ENCODE results near the gene SERPINA9.

Gene SERPINA9

DNA sequence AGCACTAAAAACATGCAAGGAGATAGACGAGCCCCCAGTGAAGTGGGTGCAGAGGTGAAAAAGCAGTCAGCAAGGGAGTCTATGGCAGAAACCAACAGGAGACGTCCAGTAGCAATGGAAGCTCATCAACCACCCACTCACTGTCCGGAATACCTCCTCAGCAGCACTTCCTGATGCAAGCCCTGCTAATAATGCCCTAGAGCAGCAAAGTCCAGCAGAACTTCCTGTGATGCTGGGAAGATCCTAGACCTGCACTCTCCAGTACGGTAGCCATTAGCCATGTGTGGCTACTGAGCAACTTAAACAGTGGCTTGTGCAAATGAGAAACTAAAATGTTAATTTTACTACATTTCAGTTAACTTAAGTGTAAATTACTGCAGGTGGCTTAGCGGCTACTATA lies 11.0 kb downstream of the SERPINA9 start:
- H3K27ac ChIP-seq (ENCODE audit: low read depth in 2 of 2, low read length in 2 of 2), result no peak overlapping the region
- no peak overlapping the region for H3K4me3 ChIP-seq (ENCODE audit: low read length in 2 of 2)
- no peaks in the 10 kb centered on the region for H3K4me1 ChIP-seq (ENCODE audit: control insufficient read depth in 2 of 2, insufficient read depth in 2 of 2, low read length in 2 of 2)
- no peaks in the 10 kb centered on the region for H3K27me3 ChIP-seq (ENCODE audit: control insufficient read depth in 2 of 2, insufficient read depth in 2 of 2, low read length in 2 of 2)
- no peak overlapping the region for H3K9ac ChIP-seq (ENCODE audit: low read depth in 1 of 2, low read length in 2 of 2)
- no peaks in the 10 kb centered on the region for H3K36me3 ChIP-seq (ENCODE audit: control insufficient read depth in 2 of 2, insufficient read depth in 2 of 2, low read length in 2 of 2)
- H3K9me3 ChIP-seq (ENCODE audit: control insufficient read depth in 2 of 2, low read length in 2 of 2), result peaks cover 0 to 4% of the 10 kb centered on the region in 2 donors

DNA sequence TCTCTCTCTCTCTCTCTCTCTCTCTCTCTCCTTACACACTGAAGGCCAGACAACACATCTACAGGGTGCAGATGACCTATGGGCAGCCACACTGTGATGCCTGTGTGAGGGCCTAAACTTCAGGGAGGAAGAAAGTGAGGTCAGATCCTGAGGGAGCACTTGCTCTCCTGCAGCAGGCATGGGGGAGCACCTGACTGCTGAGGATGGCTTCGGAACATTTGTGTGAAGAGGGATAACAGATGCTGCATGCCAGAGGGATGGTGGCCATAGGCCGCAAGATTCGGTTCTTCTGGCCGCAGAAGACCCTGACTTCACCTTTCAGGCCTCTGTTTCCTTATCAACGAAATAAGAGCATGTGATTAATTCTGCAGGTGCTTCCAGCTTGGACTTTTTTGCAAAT lies 11.7 kb downstream of the SERPINA9 start:
- Histone ChIP-seq H3K4me1 (ENCODE audit: control insufficient read depth in 2 of 2, insufficient read depth in 2 of 2, low read length in 2 of 2) (no peaks in the 10 kb centered on the region), H3K27me3 (ENCODE audit: control insufficient read depth in 2 of 2, insufficient read depth in 2 of 2, low read length in 2 of 2) (no peaks in the 10 kb centered on the region), H3K9ac (ENCODE audit: low read depth in 1 of 2, low read length in 2 of 2) (no peak overlapping the region), H3K27ac (ENCODE audit: low read depth in 2 of 2, low read length in 2 of 2) (no peak overlapping the region), H3K4me3 (ENCODE audit: low read length in 2 of 2) (no peak overlapping the region), H3K36me3 (ENCODE audit: control insufficient read depth in 2 of 2, insufficient read depth in 2 of 2, low read length in 2 of 2) (no peaks in the 10 kb centered on the region), H3K9me3 (ENCODE audit: control insufficient read depth in 2 of 2, low read length in 2 of 2) (peaks cover 0 to 4% of the 10 kb centered on the region in 2 donors)

DNA sequence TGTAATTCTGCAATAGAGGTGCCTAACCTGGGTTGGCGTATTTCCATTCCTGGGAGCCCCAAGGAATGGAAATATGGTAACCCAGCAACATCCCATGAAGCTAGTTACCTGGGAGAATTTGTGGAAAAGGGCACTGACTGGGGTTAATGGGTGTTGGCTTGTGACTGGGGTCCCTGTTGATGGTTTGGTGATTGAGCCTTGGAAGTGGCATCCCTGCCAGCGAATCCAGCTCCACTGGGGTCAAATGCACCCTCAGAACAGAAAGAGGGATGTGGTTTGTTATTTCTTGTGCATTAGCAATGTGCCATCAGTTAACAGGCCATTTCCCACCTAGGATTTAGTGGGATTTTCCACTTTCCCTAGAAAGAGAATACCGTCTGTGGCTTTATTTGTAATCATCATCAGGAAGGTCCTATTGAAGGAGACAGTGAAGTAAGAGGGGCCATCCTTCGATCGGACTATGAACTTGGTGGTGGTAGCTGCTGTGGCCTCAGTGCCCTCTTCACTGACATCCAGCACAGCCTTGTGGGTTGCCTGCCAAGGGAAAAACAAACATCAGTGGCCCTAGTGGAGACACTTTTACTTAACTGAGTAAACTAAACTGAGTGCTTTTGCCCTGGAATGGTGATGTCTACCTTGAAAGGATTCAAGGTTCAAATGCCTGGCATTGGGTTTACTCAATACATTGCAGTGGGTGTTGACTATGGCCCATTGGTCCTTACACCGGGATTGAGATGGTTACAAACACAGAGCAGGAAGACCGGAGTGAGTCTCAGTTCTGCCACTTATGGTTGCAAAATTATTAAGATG lies 13.0 kb downstream of the SERPINA9 start:
- Histone ChIP-seq H3K36me3 (ENCODE audit: control insufficient read depth in 2 of 2, insufficient read depth in 2 of 2, low read length in 2 of 2) (no peaks in the 10 kb centered on the region), H3K27me3 (ENCODE audit: control insufficient read depth in 2 of 2, insufficient read depth in 2 of 2, low read length in 2 of 2) (no peaks in the 10 kb centered on the region), H3K9me3 (ENCODE audit: control insufficient read depth in 2 of 2, low read length in 2 of 2) (peaks cover 0 to 4% of the 10 kb centered on the region in 2 donors), H3K4me1 (ENCODE audit: control insufficient read depth in 2 of 2, insufficient read depth in 2 of 2, low read length in 2 of 2) (no peaks in the 10 kb centered on the region), H3K4me3 (ENCODE audit: low read length in 2 of 2) (no peak overlapping the region), H3K27ac (ENCODE audit: low read depth in 2 of 2, low read length in 2 of 2) (no peak overlapping the region), H3K9ac (ENCODE audit: low read depth in 1 of 2, low read length in 2 of 2) (no peak overlapping the region)

DNA sequence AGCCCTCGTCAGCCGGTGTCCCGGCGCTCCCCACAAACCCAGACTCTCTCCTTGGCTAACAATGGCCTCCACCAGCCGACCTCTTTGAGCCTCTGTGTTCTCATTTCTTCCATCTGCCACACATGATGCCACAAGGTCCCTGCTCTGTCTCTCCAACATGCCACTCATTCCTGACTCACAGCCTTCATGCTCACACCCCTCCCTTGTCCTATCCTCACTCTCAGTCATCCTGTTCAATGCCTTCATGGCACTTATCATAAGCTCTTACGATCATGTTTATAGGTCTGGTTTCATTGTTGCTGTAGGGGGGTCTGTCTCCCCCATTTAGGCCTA lies 13.8 kb downstream of the SERPINA9 start:
- Histone ChIP-seq H3K4me3 (ENCODE audit: low read length in 2 of 2) (no peak overlapping the region), H3K27ac (ENCODE audit: low read depth in 2 of 2, low read length in 2 of 2) (no peak overlapping the region), H3K27me3 (ENCODE audit: control insufficient read depth in 2 of 2, insufficient read depth in 2 of 2, low read length in 2 of 2) (no peaks in the 10 kb centered on the region), H3K9me3 (ENCODE audit: control insufficient read depth in 2 of 2, low read length in 2 of 2) (peaks cover 0 to 4% of the 10 kb centered on the region in 2 donors), H3K36me3 (ENCODE audit: control insufficient read depth in 2 of 2, insufficient read depth in 2 of 2, low read length in 2 of 2) (no peaks in the 10 kb centered on the region), H3K9ac (ENCODE audit: low read depth in 1 of 2, low read length in 2 of 2) (no peak overlapping the region), H3K4me1 (ENCODE audit: control insufficient read depth in 2 of 2, insufficient read depth in 2 of 2, low read length in 2 of 2) (no peaks in the 10 kb centered on the region)

DNA sequence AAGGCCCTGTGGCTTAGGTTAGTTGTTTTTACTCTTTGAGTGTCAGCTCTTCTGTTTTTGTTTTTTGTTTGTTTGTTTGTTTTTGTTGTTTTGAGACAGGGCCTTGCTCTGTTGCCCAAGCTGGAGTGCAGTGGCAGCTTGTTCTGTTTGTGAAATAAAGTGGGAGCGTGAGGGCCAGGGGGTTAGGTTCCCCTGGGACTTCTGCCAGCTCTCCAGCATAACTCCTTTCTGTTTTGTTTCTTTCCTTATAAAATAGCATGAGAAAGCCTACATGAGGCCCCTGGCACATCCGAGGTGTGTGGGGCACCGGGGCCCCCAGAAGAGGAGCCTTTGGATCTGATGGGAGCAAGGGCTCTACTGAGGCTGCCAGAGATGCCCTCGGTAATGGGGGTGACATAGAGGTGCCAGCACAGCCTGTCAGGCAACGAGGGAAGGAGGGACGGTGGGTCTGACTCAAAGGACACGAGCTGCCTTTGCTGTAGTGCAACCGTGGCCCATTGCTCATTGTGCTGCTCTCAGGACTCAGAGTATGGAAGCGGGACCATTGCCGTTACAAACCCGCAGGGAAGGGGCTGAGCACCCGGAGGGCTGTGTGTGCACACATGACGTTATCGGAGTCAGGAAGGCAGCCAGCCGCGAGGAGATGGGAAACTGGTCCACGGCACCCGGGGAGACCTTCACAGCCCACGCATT lies 14.3 kb downstream of the SERPINA9 start:
- peaks cover 0 to 4% of the 10 kb centered on the region in 2 donors for H3K9me3 ChIP-seq (ENCODE audit: control insufficient read depth in 2 of 2, low read length in 2 of 2)

DNA sequence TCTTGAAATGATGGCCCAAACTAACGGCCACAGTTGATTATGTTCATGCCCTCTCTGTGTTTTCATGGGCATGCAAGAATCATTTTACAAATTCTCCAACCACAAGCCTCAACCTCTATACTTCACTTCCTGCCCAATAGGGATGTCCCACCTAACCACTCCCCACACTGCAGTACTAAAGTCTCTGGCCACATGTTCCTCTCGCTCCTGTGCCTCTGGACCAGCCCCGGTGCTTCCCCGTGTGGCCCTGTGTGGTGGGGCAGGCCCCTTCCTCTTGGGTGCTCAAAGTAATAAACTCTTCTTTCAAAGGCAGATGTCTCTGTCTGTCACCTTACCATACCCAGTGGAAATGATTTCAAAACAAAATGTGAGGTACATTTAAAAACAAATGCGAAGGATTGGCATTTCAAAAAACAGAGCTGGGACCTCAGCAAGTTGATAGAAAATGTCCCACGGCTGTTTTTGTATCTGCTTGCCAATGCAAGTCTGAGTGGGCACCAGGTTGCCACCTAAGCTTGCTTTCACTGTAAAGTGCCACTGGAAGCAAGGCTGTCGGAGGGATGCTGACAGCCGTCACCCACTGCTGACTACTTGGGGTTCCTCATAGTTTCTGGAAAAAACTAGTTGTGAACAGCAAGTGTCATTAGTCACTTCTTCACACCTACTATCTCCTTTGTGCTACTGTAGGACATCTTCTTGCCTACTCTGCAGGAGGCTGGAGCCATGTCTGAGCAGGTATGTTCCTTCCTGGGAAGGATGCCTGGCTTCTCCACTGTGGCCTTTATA lies 15.2 kb downstream of the SERPINA9 start:
- H3K4me1 ChIP-seq (ENCODE audit: control insufficient read depth in 2 of 2, insufficient read depth in 2 of 2, low read length in 2 of 2), result no peaks in the 10 kb centered on the region
- no peak overlapping the region for H3K9ac ChIP-seq (ENCODE audit: low read depth in 1 of 2, low read length in 2 of 2)
- H3K27me3 ChIP-seq (ENCODE audit: control insufficient read depth in 2 of 2, insufficient read depth in 2 of 2, low read length in 2 of 2), result no peaks in the 10 kb centered on the region
- no peak overlapping the region for H3K4me3 ChIP-seq (ENCODE audit: low read length in 2 of 2)
- H3K9me3 ChIP-seq (ENCODE audit: control insufficient read depth in 2 of 2, low read length in 2 of 2), result peaks cover 0 to 4% of the 10 kb centered on the region in 2 donors
- H3K36me3 ChIP-seq (ENCODE audit: control insufficient read depth in 2 of 2, insufficient read depth in 2 of 2, low read length in 2 of 2), result no peaks in the 10 kb centered on the region
- no peak overlapping the region for H3K27ac ChIP-seq (ENCODE audit: low read depth in 2 of 2, low read length in 2 of 2)

More for the DNA sequence above, 14.3 kb downstream of the SERPINA9 start:
- no peak overlapping the region for H3K9ac ChIP-seq (ENCODE audit: low read depth in 1 of 2, low read length in 2 of 2)
- no peaks in the 10 kb centered on the region for H3K4me1 ChIP-seq (ENCODE audit: control insufficient read depth in 2 of 2, insufficient read depth in 2 of 2, low read length in 2 of 2)
- no peak overlapping the region for H3K4me3 ChIP-seq (ENCODE audit: low read length in 2 of 2)
- no peak overlapping the region for H3K27ac ChIP-seq (ENCODE audit: low read depth in 2 of 2, low read length in 2 of 2)
- no peaks in the 10 kb centered on the region for H3K36me3 ChIP-seq (ENCODE audit: control insufficient read depth in 2 of 2, insufficient read depth in 2 of 2, low read length in 2 of 2)
- H3K27me3 ChIP-seq (ENCODE audit: control insufficient read depth in 2 of 2, insufficient read depth in 2 of 2, low read length in 2 of 2), result no peaks in the 10 kb centered on the region

DNA sequence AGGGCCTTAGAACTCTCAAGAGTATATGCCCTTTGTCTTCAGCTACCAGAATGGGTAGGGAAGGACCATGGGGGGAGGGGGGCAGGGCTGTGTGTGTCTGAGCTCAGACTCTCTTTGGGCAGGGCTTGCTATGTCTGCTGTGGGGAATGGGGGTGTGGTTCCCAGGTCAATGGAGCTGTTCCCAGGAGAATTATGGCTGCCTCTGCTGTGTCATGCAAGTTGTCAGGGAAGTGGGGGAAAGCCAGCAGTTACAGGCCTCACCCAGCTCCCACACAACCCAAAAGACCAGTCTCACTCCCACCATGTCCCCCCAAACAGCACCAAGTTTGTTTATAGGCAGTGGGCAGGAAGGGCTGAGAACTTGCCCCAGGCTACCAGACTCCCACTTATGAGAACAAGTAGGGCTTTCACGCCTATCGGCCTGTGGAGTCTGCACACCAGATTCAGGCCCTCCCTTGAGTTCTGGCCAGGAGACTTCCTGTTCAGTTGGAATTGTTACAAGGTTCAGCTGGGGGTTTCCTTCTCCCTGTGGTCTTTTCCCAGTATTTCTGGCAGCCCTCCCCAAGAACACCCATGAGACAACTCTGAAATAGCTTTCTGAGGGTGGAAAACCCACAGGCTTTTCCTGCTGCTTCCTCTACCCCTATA lies 17.3 kb downstream of the SERPINA9 start:
- H3K9ac ChIP-seq (ENCODE audit: low read depth in 1 of 2, low read length in 2 of 2), result no peak overlapping the region
- H3K4me3 ChIP-seq (ENCODE audit: low read length in 2 of 2), result no peak overlapping the region
- no peaks in the 10 kb centered on the region for H3K9me3 ChIP-seq (ENCODE audit: control insufficient read depth in 2 of 2, low read length in 2 of 2)
- H3K36me3 ChIP-seq (ENCODE audit: control insufficient read depth in 2 of 2, insufficient read depth in 2 of 2, low read length in 2 of 2), result no peaks in the 10 kb centered on the region
- no peaks in the 10 kb centered on the region for H3K27me3 ChIP-seq (ENCODE audit: control insufficient read depth in 2 of 2, insufficient read depth in 2 of 2, low read length in 2 of 2)
- no peak overlapping the region for H3K27ac ChIP-seq (ENCODE audit: low read depth in 2 of 2, low read length in 2 of 2)
- H3K4me1 ChIP-seq (ENCODE audit: control insufficient read depth in 2 of 2, insufficient read depth in 2 of 2, low read length in 2 of 2), result no peaks in the 10 kb centered on the region

DNA sequence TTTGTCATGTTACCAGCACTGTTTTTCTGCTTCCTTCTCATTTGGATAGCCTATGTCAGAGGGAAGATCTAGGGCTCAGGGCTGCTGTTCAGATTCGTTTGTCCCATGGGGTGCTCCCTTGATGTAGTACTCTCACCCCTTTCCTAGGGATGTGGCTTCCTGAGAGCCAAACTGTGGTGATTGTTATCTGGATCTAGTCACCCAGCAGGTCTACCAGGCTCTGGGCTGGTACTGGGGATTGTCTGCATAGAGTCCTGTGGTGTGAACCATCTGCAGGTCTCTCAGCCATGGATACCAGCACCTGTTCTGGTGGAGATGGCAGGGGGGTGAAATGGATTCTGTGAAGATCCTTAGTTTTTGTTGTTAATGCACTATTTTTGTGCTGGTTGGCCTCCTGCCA lies 17.9 kb downstream of the SERPINA9 start:
- Histone ChIP-seq H3K9me3 (ENCODE audit: control insufficient read depth in 2 of 2, low read length in 2 of 2) (no peaks in the 10 kb centered on the region), H3K27ac (ENCODE audit: low read depth in 2 of 2, low read length in 2 of 2) (no peak overlapping the region), H3K36me3 (ENCODE audit: control insufficient read depth in 2 of 2, insufficient read depth in 2 of 2, low read length in 2 of 2) (no peaks in the 10 kb centered on the region), H3K4me1 (ENCODE audit: control insufficient read depth in 2 of 2, insufficient read depth in 2 of 2, low read length in 2 of 2) (no peaks in the 10 kb centered on the region), H3K27me3 (ENCODE audit: control insufficient read depth in 2 of 2, insufficient read depth in 2 of 2, low read length in 2 of 2) (no peaks in the 10 kb centered on the region), H3K9ac (ENCODE audit: low read depth in 1 of 2, low read length in 2 of 2) (no peak overlapping the region), H3K4me3 (ENCODE audit: low read length in 2 of 2) (no peak overlapping the region)

DNA sequence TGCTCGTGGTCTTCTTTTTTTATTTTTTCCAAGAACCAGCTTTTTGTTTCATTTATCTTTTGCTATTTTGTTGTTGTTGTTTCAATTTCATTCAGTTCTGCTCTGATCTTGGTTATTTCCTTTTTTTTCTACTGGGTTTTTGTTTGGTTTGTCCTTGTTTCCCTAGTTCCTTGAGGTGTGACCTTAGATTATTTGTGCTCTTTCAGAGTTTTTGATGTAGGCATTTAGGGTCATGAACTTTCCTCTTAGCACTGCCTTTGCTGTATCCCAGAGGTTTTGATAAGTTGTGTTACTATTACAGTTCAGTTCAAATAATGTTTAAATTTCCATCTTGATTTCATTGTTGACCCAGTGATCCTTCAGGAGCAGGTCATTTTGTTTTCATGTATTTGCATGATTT lies 20.1 kb downstream of the SERPINA9 start:
- Histone ChIP-seq H3K27me3 (ENCODE audit: control insufficient read depth in 2 of 2, insufficient read depth in 2 of 2, low read length in 2 of 2) (peaks cover 0 to 3% of the 10 kb centered on the region in 2 donors), H3K27ac (ENCODE audit: low read depth in 2 of 2, low read length in 2 of 2) (no peak overlapping the region), H3K9ac (ENCODE audit: low read depth in 1 of 2, low read length in 2 of 2) (no peak overlapping the region), H3K36me3 (ENCODE audit: control insufficient read depth in 2 of 2, insufficient read depth in 2 of 2, low read length in 2 of 2) (no peaks in the 10 kb centered on the region), H3K4me1 (ENCODE audit: control insufficient read depth in 2 of 2, insufficient read depth in 2 of 2, low read length in 2 of 2) (no peaks in the 10 kb centered on the region), H3K9me3 (ENCODE audit: control insufficient read depth in 2 of 2, low read length in 2 of 2) (no peaks in the 10 kb centered on the region), H3K4me3 (ENCODE audit: low read length in 2 of 2) (no peak overlapping the region)
